HG02571 (cell line): ENCODE results near the gene NOTCH3.

Experiments
- ATAC-seq: cut with Tn5 transposase; IDR thresholded peaks from one replicate; pipeline ENCODE4 v1.9.1; 2021; ENCODE audit warnings: mild to moderate bottlenecking, moderate library complexity; ENCODE audit not compliant: unreplicated experiment

The NOTCH3 gene

GRCh38 chr19:15125232-15126067 is 75.3 kb downstream of the NOTCH3 start:
- ATAC-seq: peak; percentile 87

GRCh38 chr19:15124572-15125231 is 76.1 kb downstream of the NOTCH3 start:
- no peak for ATAC-seq

GRCh38 chr19:15123900-15124299 is 76.9 kb downstream of the NOTCH3 start:
- ATAC-seq: no peak

- no peak for ATAC-seq
Measured at GRCh38 chr19:15123031-15123890, 77.5 kb downstream of the NOTCH3 start.

- ATAC-seq: no peak
Measured at GRCh38 chr19:15122331-15123030, 78.3 kb downstream of the NOTCH3 start.

- ATAC-seq: no peak
Measured at GRCh38 chr19:15120135-15121026, 80.4 kb downstream of the NOTCH3 start.

GRCh38 chr19:15118789-15119494 is 81.9 kb downstream of the NOTCH3 start:
- no peak for ATAC-seq

GRCh38 chr19:15118248-15118647 is 82.5 kb downstream of the NOTCH3 start:
- ATAC-seq: no peak

- no peak for ATAC-seq
Measured at GRCh38 chr19:15116856-15117255, 83.9 kb downstream of the NOTCH3 start.

- no peak for ATAC-seq
Measured at GRCh38 chr19:15115762-15116615, 84.8 kb downstream of the NOTCH3 start.

GRCh38 chr19:15115080-15115479 is 85.7 kb downstream of the NOTCH3 start:
- no peak for ATAC-seq

- ATAC-seq: no peak
Measured at GRCh38 chr19:15114153-15114540, 86.6 kb downstream of the NOTCH3 start.

- no peak for ATAC-seq
Measured at GRCh38 chr19:15113245-15114152, 87.3 kb downstream of the NOTCH3 start.

GRCh38 chr19:15112385-15112784 is 88.4 kb downstream of the NOTCH3 start:
- ATAC-seq: no peak

GRCh38 chr19:15111758-15112157 is 89.0 kb downstream of the NOTCH3 start:
- no peak for ATAC-seq

GRCh38 chr19:15110418-15110815 is 90.4 kb downstream of the NOTCH3 start:
- no peak for ATAC-seq

- ATAC-seq: no peak
Measured at GRCh38 chr19:15109768-15110417, 90.9 kb downstream of the NOTCH3 start.
